Memory B cell (primary cell): ENCODE results near the gene SKAP1.
"Not testable (repeated sequence)": the region's sequence is repeated elsewhere in the genome, so short reads cannot be mapped to it uniquely, and the experiment has no call there.

ENCODE experiments used
- ATAC-seq: fragments of 150-1000 bp; cut with Tn5 transposase; 2 replicates; pipeline ENCODE4 v1.10.0; 2021; ENCODE audit warnings: low read depth, mild to moderate bottlenecking, moderate library complexity
- DNase-seq, 2 donors: peaks; one replicate each; pipeline ENCODE4 v3.0.0; 2022; ENCODE audit warnings: low spot score in 2 of 2
- H3K27ac Mint-ChIP-seq: one replicate; pipeline ENCODE4 v1.8.0; 2022; ENCODE audit warnings: mild to moderate bottlenecking, moderate library complexity, mixed read lengths
- H3K27me3 Mint-ChIP-seq: one replicate; pipeline ENCODE4 v1.8.0; 2022; ENCODE audit warnings: mixed read lengths
- H3K36me3 Mint-ChIP-seq: one replicate; pipeline ENCODE4 v1.8.0; 2022; ENCODE audit warnings: mild to moderate bottlenecking, mixed read lengths
- H3K4me1 Mint-ChIP-seq: one replicate; pipeline ENCODE4 v1.8.0; 2022; ENCODE audit warnings: mixed read lengths
- H3K4me3 Mint-ChIP-seq: one replicate; pipeline ENCODE4 v1.8.0; 2022; ENCODE audit warnings: mild to moderate bottlenecking, moderate library complexity, mixed read lengths
- H3K9me3 Mint-ChIP-seq: one replicate; pipeline ENCODE4 v1.8.0; 2022; ENCODE audit warnings: mixed read lengths

The SKAP1 gene

GRCh38 chr17:48459070-48459844 is 29.2 kb upstream of the SKAP1 start:
- DNase-seq (no peak), ATAC-seq (no peak)
- Mint-ChIP-seq H3K27me3 (peaks cover 11% of the 10 kb centered on the region), H3K9me3 (no peaks in the 10 kb centered on the region), H3K27ac (no peak overlapping the region), H3K36me3 (no peaks in the 10 kb centered on the region), H3K4me3 (no peak overlapping the region), H3K4me1 (no peaks in the 10 kb centered on the region)

GRCh38 chr17:48457080-48457836 is 27.2 kb upstream of the SKAP1 start:
- Mint-ChIP-seq H3K4me1 (peaks cover 8% of the 10 kb centered on the region), H3K9me3 (no peaks in the 10 kb centered on the region), H3K36me3 (no peaks in the 10 kb centered on the region), H3K27ac (no peak overlapping the region), H3K27me3 (peaks cover 7% of the 10 kb centered on the region), H3K4me3 (no peak overlapping the region)
- ATAC-seq (peak; percentile 95), DNase-seq (peak; percentile 73 to 79)

- Mint-ChIP-seq H3K27me3 (peaks cover 5% of the 10 kb centered on the region), H3K4me1 (peaks cover 8% of the 10 kb centered on the region), H3K4me3 (no peak overlapping the region), H3K27ac (no peak overlapping the region), H3K9me3 (no peaks in the 10 kb centered on the region), H3K36me3 (no peaks in the 10 kb centered on the region)
- DNase-seq (no peak), ATAC-seq (no peak)
Observed at GRCh38 chr17:48456589-48456988, 26.6 kb upstream of the SKAP1 start.

GRCh38 chr17:48455791-48456190 is 25.8 kb upstream of the SKAP1 start:
- no peak for DNase-seq
- Mint-ChIP-seq H3K27me3 (peaks cover 5% of the 10 kb centered on the region), H3K4me3 (no peak overlapping the region)

GRCh38 chr17:48453447-48453846 is 23.4 kb upstream of the SKAP1 start:
- Mint-ChIP-seq H3K4me1 (peaks cover 12% of the 10 kb centered on the region), H3K36me3 (no peaks in the 10 kb centered on the region), H3K27me3 (peaks cover 12% of the 10 kb centered on the region), H3K4me3 (no peak overlapping the region), H3K27ac (no peak overlapping the region), H3K9me3 (no peaks in the 10 kb centered on the region)
- ATAC-seq (peak; percentile 31), DNase-seq (no peak)

More at GRCh38 chr17:48455791-48456190, 25.8 kb upstream of the SKAP1 start:
- Mint-ChIP-seq H3K9me3 (no peaks in the 10 kb centered on the region), H3K4me1 (peaks cover 8% of the 10 kb centered on the region), H3K36me3 (no peaks in the 10 kb centered on the region), H3K27ac (no peak overlapping the region)
- no peak for ATAC-seq

- no peaks in the 10 kb centered on the region for H3K9me3 Mint-ChIP-seq
- DNase-seq: no peak
- H3K4me3 Mint-ChIP-seq: no peak overlapping the region
- peaks cover 12% of the 10 kb centered on the region for H3K4me1 Mint-ChIP-seq
- peaks cover 12% of the 10 kb centered on the region for H3K27me3 Mint-ChIP-seq
- H3K27ac Mint-ChIP-seq: no peak overlapping the region
- no peak for ATAC-seq
- no peaks in the 10 kb centered on the region for H3K36me3 Mint-ChIP-seq
Observed at GRCh38 chr17:48451489-48451888, 21.5 kb upstream of the SKAP1 start.

GRCh38 chr17:48449335-48449734 is 19.3 kb upstream of the SKAP1 start:
- not testable (repeated sequence) for DNase-seq, H3K9me3 Mint-ChIP-seq, ATAC-seq, H3K27ac Mint-ChIP-seq, H3K4me3 Mint-ChIP-seq, H3K36me3 Mint-ChIP-seq
- peaks cover 18% of the 10 kb centered on the region for H3K4me1 Mint-ChIP-seq
- peaks cover 17% of the 10 kb centered on the region for H3K27me3 Mint-ChIP-seq

GRCh38 chr17:48445248-48445620 is 15.2 kb upstream of the SKAP1 start:
- ATAC-seq: no peak
- Mint-ChIP-seq H3K9me3 (peaks cover 6% of the 10 kb centered on the region), H3K27me3 (peaks cover 21% of the 10 kb centered on the region), H3K27ac (no peak overlapping the region), H3K4me3 (no peak overlapping the region), H3K36me3 (no peaks in the 10 kb centered on the region), H3K4me1 (peaks cover 35% of the 10 kb centered on the region)
- no peak for DNase-seq

GRCh38 chr17:48444516-48445247 is 14.7 kb upstream of the SKAP1 start:
- DNase-seq (no peak), ATAC-seq (no peak)
- peak overlapping the region; percentile 12 for H3K4me3 Mint-ChIP-seq
- H3K4me1 Mint-ChIP-seq: peaks cover 40% of the 10 kb centered on the region
- peaks cover 20% of the 10 kb centered on the region for H3K27me3 Mint-ChIP-seq
- peaks cover 6% of the 10 kb centered on the region for H3K9me3 Mint-ChIP-seq
- no peaks in the 10 kb centered on the region for H3K36me3 Mint-ChIP-seq
- no peak overlapping the region for H3K27ac Mint-ChIP-seq

- Mint-ChIP-seq H3K4me1 (peaks cover 47% of the 10 kb centered on the region), H3K9me3 (peaks cover 6% of the 10 kb centered on the region)
Observed at GRCh38 chr17:48443712-48444111, 13.7 kb upstream of the SKAP1 start.

GRCh38 chr17:48442819-48443218 is 12.8 kb upstream of the SKAP1 start:
- Mint-ChIP-seq H3K27ac (no peak overlapping the region), H3K36me3 (no peaks in the 10 kb centered on the region), H3K4me1 (peaks cover 47% of the 10 kb centered on the region), H3K9me3 (peaks cover 6% of the 10 kb centered on the region), H3K27me3 (peaks cover 19% of the 10 kb centered on the region), H3K4me3 (no peak overlapping the region)
- DNase-seq: no peak
- no peak for ATAC-seq

More at GRCh38 chr17:48443712-48444111, 13.7 kb upstream of the SKAP1 start:
- DNase-seq: no peak
- peaks cover 16% of the 10 kb centered on the region for H3K27me3 Mint-ChIP-seq
- H3K27ac Mint-ChIP-seq: no peak overlapping the region
- ATAC-seq: no peak
- no peaks in the 10 kb centered on the region for H3K36me3 Mint-ChIP-seq
- no peak overlapping the region for H3K4me3 Mint-ChIP-seq

- Mint-ChIP-seq H3K27me3 (peaks cover 24% of the 10 kb centered on the region), H3K4me3 (no peak overlapping the region), H3K27ac (peak overlapping the region; percentile 42), H3K9me3 (peaks cover 6% of the 10 kb centered on the region), H3K36me3 (no peaks in the 10 kb centered on the region), H3K4me1 (peaks cover 48% of the 10 kb centered on the region)
- DNase-seq (no peak), ATAC-seq (no peak)
Observed at GRCh38 chr17:48441862-48442261, 11.8 kb upstream of the SKAP1 start.

GRCh38 chr17:48441231-48441711 is 11.3 kb upstream of the SKAP1 start:
- peaks cover 30% of the 10 kb centered on the region for H3K27me3 Mint-ChIP-seq
- H3K9me3 Mint-ChIP-seq: peaks cover 6% of the 10 kb centered on the region
- H3K4me1 Mint-ChIP-seq: peaks cover 54% of the 10 kb centered on the region
- peak overlapping the region; percentile 42 for H3K27ac Mint-ChIP-seq
- peak overlapping the region; percentile 18 for H3K4me3 Mint-ChIP-seq
- ATAC-seq: peak; percentile 89
- peaks cover 4% of the 10 kb centered on the region for H3K36me3 Mint-ChIP-seq
- peak in 1 of 2 donors; percentile 59 for DNase-seq

GRCh38 chr17:48440669-48441068 is 10.7 kb upstream of the SKAP1 start:
- ATAC-seq: no peak
- no peak overlapping the region for H3K27ac Mint-ChIP-seq
- H3K36me3 Mint-ChIP-seq: peaks cover 4% of the 10 kb centered on the region
- H3K4me3 Mint-ChIP-seq: no peak overlapping the region
- peaks cover 27% of the 10 kb centered on the region for H3K27me3 Mint-ChIP-seq
- peaks cover 52% of the 10 kb centered on the region for H3K4me1 Mint-ChIP-seq
- no peak for DNase-seq
- H3K9me3 Mint-ChIP-seq: peaks cover 6% of the 10 kb centered on the region
